HL-60 (cell line): ENCODE results near the gene CHDH.

Source experiments
- CTCF ChIP-seq: IDR thresholded peaks from one replicate; pipeline ENCODE4 v1.5.1; 2011; ENCODE audit warnings: low read length, control low read depth, inconsistent platforms; ENCODE audit not compliant: insufficient read depth
- POLR2AphosphoS5 ChIP-seq: IDR thresholded peaks from 2 replicates; pipeline ENCODE4 v1.6.1; 2012; ENCODE audit warnings: low read depth
- TF ChIP-seq, protein P1 (sequence below): IDR thresholded peaks from 2 replicates; pipeline ENCODE4 v1.6.1; 2012; ENCODE audit warnings: low read depth; ENCODE audit not compliant: insufficient replicate concordance

DNA sequence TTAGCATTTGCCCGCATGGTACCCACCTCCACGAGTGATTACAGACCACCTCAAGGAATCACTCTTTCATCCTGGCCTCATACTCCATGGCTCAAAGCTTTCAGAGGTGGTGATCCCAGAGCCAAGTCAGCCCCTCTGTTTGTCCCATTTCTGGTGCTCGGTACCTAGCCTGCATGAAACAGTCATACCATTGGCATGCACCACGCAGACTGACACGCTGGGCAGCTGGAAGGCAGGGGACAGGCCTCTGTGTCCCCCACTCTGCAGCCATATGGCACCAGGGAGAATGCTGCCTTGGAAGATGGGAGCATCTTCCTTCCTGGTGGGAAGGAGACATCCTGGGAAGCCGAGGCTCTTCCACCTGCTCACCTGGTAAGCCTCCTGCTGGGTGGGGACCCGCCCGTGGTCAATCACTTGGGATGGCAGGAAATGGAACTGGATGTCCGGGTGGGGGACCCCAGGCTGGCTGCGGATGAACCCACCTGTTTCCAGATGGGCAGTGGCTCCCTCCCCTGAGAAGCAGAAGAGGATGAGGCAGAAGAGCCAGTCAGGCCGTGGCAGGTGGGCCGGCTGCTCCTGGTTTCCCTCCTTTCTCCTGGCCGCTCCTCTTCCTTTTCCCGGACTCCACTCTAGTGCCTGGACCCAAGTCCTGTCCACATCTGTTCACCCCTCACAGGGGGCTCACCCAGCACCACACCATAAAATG lies 26.9 kb downstream of the CHDH start:
- TF ChIP-seq CTCF (no peak), POLR2AphosphoS5 (no peak)
- TF ChIP-seq, protein P1, sequence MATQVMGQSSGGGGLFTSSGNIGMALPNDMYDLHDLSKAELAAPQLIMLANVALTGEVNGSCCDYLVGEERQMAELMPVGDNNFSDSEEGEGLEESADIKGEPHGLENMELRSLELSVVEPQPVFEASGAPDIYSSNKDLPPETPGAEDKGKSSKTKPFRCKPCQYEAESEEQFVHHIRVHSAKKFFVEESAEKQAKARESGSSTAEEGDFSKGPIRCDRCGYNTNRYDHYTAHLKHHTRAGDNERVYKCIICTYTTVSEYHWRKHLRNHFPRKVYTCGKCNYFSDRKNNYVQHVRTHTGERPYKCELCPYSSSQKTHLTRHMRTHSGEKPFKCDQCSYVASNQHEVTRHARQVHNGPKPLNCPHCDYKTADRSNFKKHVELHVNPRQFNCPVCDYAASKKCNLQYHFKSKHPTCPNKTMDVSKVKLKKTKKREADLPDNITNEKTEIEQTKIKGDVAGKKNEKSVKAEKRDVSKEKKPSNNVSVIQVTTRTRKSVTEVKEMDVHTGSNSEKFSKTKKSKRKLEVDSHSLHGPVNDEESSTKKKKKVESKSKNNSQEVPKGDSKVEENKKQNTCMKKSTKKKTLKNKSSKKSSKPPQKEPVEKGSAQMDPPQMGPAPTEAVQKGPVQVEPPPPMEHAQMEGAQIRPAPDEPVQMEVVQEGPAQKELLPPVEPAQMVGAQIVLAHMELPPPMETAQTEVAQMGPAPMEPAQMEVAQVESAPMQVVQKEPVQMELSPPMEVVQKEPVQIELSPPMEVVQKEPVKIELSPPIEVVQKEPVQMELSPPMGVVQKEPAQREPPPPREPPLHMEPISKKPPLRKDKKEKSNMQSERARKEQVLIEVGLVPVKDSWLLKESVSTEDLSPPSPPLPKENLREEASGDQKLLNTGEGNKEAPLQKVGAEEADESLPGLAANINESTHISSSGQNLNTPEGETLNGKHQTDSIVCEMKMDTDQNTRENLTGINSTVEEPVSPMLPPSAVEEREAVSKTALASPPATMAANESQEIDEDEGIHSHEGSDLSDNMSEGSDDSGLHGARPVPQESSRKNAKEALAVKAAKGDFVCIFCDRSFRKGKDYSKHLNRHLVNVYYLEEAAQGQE, result no peak
